GM12878 (cell line): ENCODE results near the gene LRRC47. TPM values are rescaled to one million over a fixed set of nuclear protein-coding genes. Genes with fewer than 3 reads are reported as not detected.
"Not testable (repeated sequence)": the region's sequence is repeated elsewhere in the genome, so short reads cannot be mapped to it uniquely, and the experiment has no call there.

Source experiments
- ATAC-seq: fragments of 200-7000 bp; cut with Tn5 transposase; 3 replicates; pipeline ENCODE4 v1.9.1; 2020; ENCODE audit warnings: mild to moderate bottlenecking, moderate library complexity
- BruUV-seq: library from RNA; stranded (reverse); fragments of 400-500 nt; replicated peaks from 2 replicates; lab custom pipeline; 2021; lab: Mats Ljungman, UMichigan
- CTCF ChIA-PET: fragments of 300-600 bp; sonication (Branson Sonifier 250); formaldehyde crosslinking; extraction: SDS; loops from one replicate; lab custom pipeline; 2021; ENCODE audit warnings: inconsistent platforms; lab: Yijun Ruan, JAX
- POLR2A ChIA-PET: fragments of 350-600 bp; formaldehyde crosslinking; extraction: SDS; loops from one replicate; lab custom pipeline; 2021; ENCODE audit warnings: inconsistent platforms; lab: Charles Lee
- RAD21 ChIA-PET: fragments of 300-600 bp; sonication (Branson Sonifier 250); formaldehyde crosslinking; loops from one replicate; lab custom pipeline; 2023; ENCODE audit warnings: antibody characterized with exemption; ENCODE audit not compliant: unreplicated experiment; lab: Charles Lee
- SMC1A ChIA-PET: fragments of 300-600 bp; sonication (Branson Sonifier 250); formaldehyde crosslinking; loops from one replicate; lab custom pipeline; 2023; ENCODE audit not compliant: unreplicated experiment, uncharacterized antibody; lab: Charles Lee
- DNase-seq: peaks from one replicate; pipeline ENCODE4 v3.0.0-alpha.2; 2011; ENCODE audit warnings: low read depth, low spot score
- FAIRE-seq: peaks from 3 replicates; lab custom pipeline; 2011; peaks lifted over from hg19 to GRCh38; lab: Jason Lieb, UNC
- H2AFZ ChIP-seq: 2 replicates; pipeline ENCODE4 v1.6.0; 2011; ENCODE audit warnings: low read depth, low read length, control low read depth; ENCODE audit not compliant: control insufficient read depth
- H3K27ac ChIP-seq: 2 replicates; pipeline ENCODE4 v1.5.1; 2011; ENCODE audit warnings: control low read depth; ENCODE audit not compliant: control insufficient read depth, insufficient read depth
- H3K27me3 ChIP-seq, 2 experiments: replicated peaks in 1 of 2; 2 replicates each; pipeline versions ENCODE4 v1.6.0 to v1.6.1; 2011; ENCODE audit warnings: low read length in 1 of 2; ENCODE audit not compliant: control insufficient read depth in 2 of 2, insufficient read depth in 2 of 2
- H3K36me3 ChIP-seq, 2 experiments: 2 replicates each; pipeline ENCODE4 v1.5.1; 2011; ENCODE audit warnings: low read length in 1 of 2; ENCODE audit not compliant: control insufficient read depth in 2 of 2, insufficient read depth in 2 of 2
- H3K4me1 ChIP-seq: 2 replicates; pipeline ENCODE4 v1.6.1; 2011; ENCODE audit warnings: mild to moderate bottlenecking, low read length, moderate library complexity, mixed read lengths; ENCODE audit not compliant: control insufficient read depth, insufficient read depth
- H3K4me2 ChIP-seq: 2 replicates; pipeline ENCODE4 v1.6.0; 2011; ENCODE audit warnings: control low read depth; ENCODE audit not compliant: control insufficient read depth, insufficient read depth
- H3K4me3 ChIP-seq: fragments of 200-600 bp; sonication (generic); 2 replicates; pipeline ENCODE4 v1.5.1; 2016
- H3K79me2 ChIP-seq: 2 replicates; pipeline ENCODE4 v1.6.0; 2011; ENCODE audit warnings: low read length; ENCODE audit not compliant: control insufficient read depth, insufficient read depth
- H3K9ac ChIP-seq: 2 replicates; pipeline ENCODE4 v1.8.0; 2011; ENCODE audit warnings: low read length, control low read depth, mixed read lengths; ENCODE audit not compliant: control insufficient read depth, insufficient read depth
- H3K9me3 ChIP-seq: replicated peaks from 3 replicates; pipeline ENCODE4 v1.5.1; 2011; ENCODE audit warnings: mild to moderate bottlenecking, low read length; ENCODE audit not compliant: control insufficient read depth, insufficient read depth
- H4K20me1 ChIP-seq: 2 replicates; pipeline ENCODE4 v1.6.0; 2011; ENCODE audit not compliant: control insufficient read depth, insufficient read depth
- BHLHE40 ChIP-seq, 2 experiments: fragments of 450-650 bp in 1 of 2; IDR thresholded peaks; 2 replicates each; pipeline ENCODE4 v1.6.1; 2011 to 2017; ENCODE audit warnings: low read depth in 2 of 2, borderline replicate concordance in 1 of 2, improper control_type of control experiment in 1 of 2, low read length in 1 of 2, mild to moderate bottlenecking in 1 of 2
- IKZF1 ChIP-seq: fragments of 450-650 bp; conservative IDR thresholded peaks from 2 replicates; pipeline ENCODE4 v1.6.1; 2017; ENCODE audit warnings: antibody characterized with exemption, mild to moderate bottlenecking
- IRF4 ChIP-seq: IDR thresholded peaks from 2 replicates; pipeline ENCODE4 v1.6.1; 2011; ENCODE audit warnings: low read depth, low read length
- TCF12 ChIP-seq: IDR thresholded peaks from 2 replicates; pipeline ENCODE4 v1.6.1; 2011; ENCODE audit warnings: low read depth, mild to moderate bottlenecking, low read length
- WGBS: methylation state at CpG from one replicate; pipeline ENCODE4 v1.1.6; 2016; ENCODE audit warnings: low lambda C conversion rate; ENCODE audit not compliant: insufficient replicate concordance, insufficient coverage; ENCODE audit errors: missing lambda C conversion rate; 5-methylcytosine and 5-hydroxymethylcytosine counted together
- in situ Hi-C: fragments of 300-500 bp; cut with MboI; formaldehyde crosslinking; loops from 9 replicates; pipeline ENCODE4 v1.14.3; 2018; ENCODE audit warnings: mixed read lengths
- intact Hi-C: fragments of 100-400 bp; cut with micrococcal nuclease; formaldehyde crosslinking; loops from one replicate; pipeline ENCODE4 v1.14.2; 2022; ENCODE audit not compliant: unreplicated experiment
- polyA plus RNA-seq, 11 experiments: library from polyadenylated mRNA; depleted of rRNA in 4 of 11; unstranded in 6 of 11; stranded (reverse) in 5 of 11; fragments of >200 nt; fragmentation: Nextera tagmentation in 4 of 11; fragmentation: Illumina TruSeq in 1 of 11; extraction: Ambion mirVana in 4 of 11; extraction: Trizol in 1 of 11; gene quantifications; 1 replicate in 1 of 11; 2 replicates in 10 of 11; pipeline versions ENCODE4 v1.2.1 to v1.2.3, GENCODE V29; 2011 to 2016; ENCODE audit warnings: inconsistent platforms in 2 of 11, missing spikeins in 2 of 11, low read depth in 1 of 11
- total RNA-seq, 4 experiments: library from RNA; depleted of rRNA in 3 of 4; stranded (reverse); fragments of >200 nt in 3 of 4; fragmentation: Illumina TruSeq in 1 of 4; extraction: Trizol in 1 of 4; gene quantifications; 2 replicates each; pipeline versions ENCODE4 v1.2.1 to v1.2.3, GENCODE V29; 2013 to 2021
- TF ChIP-seq, protein P1 (sequence below): IDR thresholded peaks from 2 replicates; pipeline ENCODE4 v1.6.1; 2011; ENCODE audit warnings: borderline replicate concordance, low read depth, mild to moderate bottlenecking, moderate library complexity, low read length; ENCODE audit not compliant: insufficient read depth, poor library complexity, severe bottlenecking

Gene LRRC47
- total and polyA plus RNA-seq, 10 of the 15 experiments (the other 5 are each of a cell fraction or from before 2014, with no cell fraction given), result 2.5 to 34.6 (median 18.2) TPM

GRCh38 chr1:3814065-3814464 is 17.8 kb upstream of the LRRC47 start:
- TSS peak; percentile 50 for BruUV-seq
- DNase-seq (no peak), ATAC-seq (no peak), FAIRE-seq (no peak)
- 93% methylated on average over 2 of the region's 2 CpGs for WGBS
- Histone ChIP-seq H2AFZ (no peak overlapping the region), H3K36me3 (no peaks in the 10 kb centered on the region), H3K9me3 (no peaks in the 10 kb centered on the region), H3K27ac (no peak overlapping the region), H4K20me1 (no peaks in the 10 kb centered on the region), H3K27me3 (no peaks in the 10 kb centered on the region), H3K79me2 (no peaks in the 10 kb centered on the region), H3K4me3 (no peak overlapping the region), H3K9ac (no peak overlapping the region), H3K4me2 (no peak overlapping the region), H3K4me1 (no peaks in the 10 kb centered on the region)
- RAD21 ChIA-PET, result no interaction called here
- CTCF ChIA-PET, result no interaction called here
- POLR2A ChIA-PET, result no interaction called here
- no peak for TF ChIP-seq TCF12
- TF ChIP-seq, protein P1, sequence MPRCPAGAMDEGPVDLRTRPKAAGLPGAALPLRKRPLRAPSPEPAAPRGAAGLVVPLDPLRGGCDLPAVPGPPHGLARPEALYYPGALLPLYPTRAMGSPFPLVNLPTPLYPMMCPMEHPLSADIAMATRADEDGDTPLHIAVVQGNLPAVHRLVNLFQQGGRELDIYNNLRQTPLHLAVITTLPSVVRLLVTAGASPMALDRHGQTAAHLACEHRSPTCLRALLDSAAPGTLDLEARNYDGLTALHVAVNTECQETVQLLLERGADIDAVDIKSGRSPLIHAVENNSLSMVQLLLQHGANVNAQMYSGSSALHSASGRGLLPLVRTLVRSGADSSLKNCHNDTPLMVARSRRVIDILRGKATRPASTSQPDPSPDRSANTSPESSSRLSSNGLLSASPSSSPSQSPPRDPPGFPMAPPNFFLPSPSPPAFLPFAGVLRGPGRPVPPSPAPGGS, result no peak
- SMC1A ChIA-PET, result no interaction called here
- intact Hi-C loops, result no loop called here
- in situ Hi-C loops, result no loop called here

- Histone ChIP-seq H3K9me3 (no peaks in the 10 kb centered on the region; the same call in 2 of the 3 replicates), H3K27ac (no peak overlapping the region), H3K4me2 (peak overlapping the region; percentile 11; the same call in 1 of the 2 replicates), H3K9ac (no peak overlapping the region), H3K36me3 (no peaks in the 10 kb centered on the region), H4K20me1 (no peaks in the 10 kb centered on the region), H3K27me3 (no peaks in the 10 kb centered on the region; a peak in 1 of 4 replicates), H3K4me3 (no peak overlapping the region), H3K4me1 (no peaks in the 10 kb centered on the region), H3K79me2 (no peaks in the 10 kb centered on the region), H2AFZ (no peak overlapping the region)
- no peak for FAIRE-seq
- ChIA-PET CTCF (interaction anchor here (0.8 kb wide), 1 partner anchor 10 kb away, joined by 3 read pairs; no protein-coding TSS in a partner anchor), SMC1A (no interaction called here), POLR2A (no interaction called here), RAD21 (no interaction called here)
- intact Hi-C loops, result no loop called here
- BruUV-seq, result no TSS peak
- peak in 1 of 2 experiments; percentile 46; a peak in 1 of 4 replicates for TF ChIP-seq BHLHE40 (IDR thresholded peaks at IDR 0.05; ENCODE audit: borderline replicate concordance in 1 of 2, low read depth in 2 of 2, low read length in 1 of 2)
- no peak for TF ChIP-seq IRF4
- 0 out of 2 replicates have a peak, but pooled peaks have one; percentile 14 for TF ChIP-seq IKZF1
- WGBS, result 0% methylated on average over 2 of the region's 2 CpGs
- in situ Hi-C loops, result no loop called here
- no peak for DNase-seq
- peak; percentile 71; the same call in 2 of the 3 replicates for ATAC-seq
These were observed 15.3 kb upstream of the LRRC47 start for GRCh38 chr1:3811595-3811911.

- H3K9me3 ChIP-seq, H2AFZ ChIP-seq, H3K4me3 ChIP-seq, ATAC-seq, H4K20me1 ChIP-seq, RAD21 ChIA-PET, H3K4me2 ChIP-seq, POLR2A ChIA-PET, FAIRE-seq, DNase-seq, H3K27ac ChIP-seq, BruUV-seq, H3K36me3 ChIP-seq, intact Hi-C loops, SMC1A ChIA-PET, H3K9ac ChIP-seq, in situ Hi-C loops, H3K4me1 ChIP-seq, H3K27me3 ChIP-seq, H3K79me2 ChIP-seq: not testable (repeated sequence)
- WGBS, result 28% methylated on average over 9 of the region's 9 CpGs
- CTCF ChIA-PET, result interaction anchor here (1.3 kb wide), 1 partner anchor 35 kb away, joined by 3 read pairs; no protein-coding TSS in a partner anchor
These were observed 14.0 kb upstream of the LRRC47 start for GRCh38 chr1:3810149-3810761.
